Nephron progenitor cell (in vitro differentiated cells): ENCODE results near the gene DIP2C.

Experiments
- DNase-seq: peaks from one replicate; pipeline ENCODE4 v3.0.0; 2021
- H3K27ac Mint-ChIP-seq: 2 replicates; pipeline ENCODE4 v1.8.0; 2021; ENCODE audit warnings: mild to moderate bottlenecking, moderate library complexity, mixed read lengths
- H3K27me3 Mint-ChIP-seq: 2 replicates; pipeline ENCODE4 v1.8.0; 2021; ENCODE audit warnings: mild to moderate bottlenecking, low read depth, mixed read lengths; ENCODE audit not compliant: poor library complexity
- H3K36me3 Mint-ChIP-seq: 2 replicates; pipeline ENCODE4 v1.8.0; 2021; ENCODE audit warnings: low read depth, mixed read lengths
- H3K4me1 Mint-ChIP-seq: 2 replicates; pipeline ENCODE4 v1.8.0; 2021; ENCODE audit warnings: mixed read lengths
- H3K4me3 Mint-ChIP-seq: 2 replicates; pipeline ENCODE4 v1.8.0; 2021; ENCODE audit warnings: mild to moderate bottlenecking, moderate library complexity, mixed read lengths
- H3K9me3 Mint-ChIP-seq: 2 replicates; pipeline ENCODE4 v1.8.0; 2021; ENCODE audit warnings: mild to moderate bottlenecking, moderate library complexity, mixed read lengths
- TF ChIP-seq, protein P1 (sequence below): fragments of 200-600 bp; sonication (generic); IDR thresholded peaks from 2 replicates; pipeline ENCODE4 v1.5.0; 2021; ENCODE audit warnings: antibody characterized with exemption

DIP2C gene

DNA sequence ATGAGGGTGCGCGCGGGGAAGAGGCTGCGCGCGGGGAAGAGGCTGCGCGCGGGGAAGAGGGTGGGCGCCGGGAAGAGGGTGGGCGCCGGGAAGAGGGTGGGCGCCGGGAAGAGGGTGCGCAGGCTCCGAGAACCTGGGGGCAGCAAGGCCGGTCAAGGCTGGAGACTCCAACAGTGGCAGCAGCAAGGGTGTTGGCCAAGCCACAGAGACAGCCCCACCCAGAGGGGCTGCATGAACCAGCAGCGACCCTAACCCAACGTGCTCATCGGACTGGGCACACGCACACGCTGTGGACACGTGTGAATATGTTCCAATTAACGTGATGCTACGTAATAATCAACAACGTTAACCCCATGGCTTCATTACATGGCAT, 48.8 kb downstream of the DIP2C start:
- no peak overlapping the region for H3K4me3 Mint-ChIP-seq

DNA sequence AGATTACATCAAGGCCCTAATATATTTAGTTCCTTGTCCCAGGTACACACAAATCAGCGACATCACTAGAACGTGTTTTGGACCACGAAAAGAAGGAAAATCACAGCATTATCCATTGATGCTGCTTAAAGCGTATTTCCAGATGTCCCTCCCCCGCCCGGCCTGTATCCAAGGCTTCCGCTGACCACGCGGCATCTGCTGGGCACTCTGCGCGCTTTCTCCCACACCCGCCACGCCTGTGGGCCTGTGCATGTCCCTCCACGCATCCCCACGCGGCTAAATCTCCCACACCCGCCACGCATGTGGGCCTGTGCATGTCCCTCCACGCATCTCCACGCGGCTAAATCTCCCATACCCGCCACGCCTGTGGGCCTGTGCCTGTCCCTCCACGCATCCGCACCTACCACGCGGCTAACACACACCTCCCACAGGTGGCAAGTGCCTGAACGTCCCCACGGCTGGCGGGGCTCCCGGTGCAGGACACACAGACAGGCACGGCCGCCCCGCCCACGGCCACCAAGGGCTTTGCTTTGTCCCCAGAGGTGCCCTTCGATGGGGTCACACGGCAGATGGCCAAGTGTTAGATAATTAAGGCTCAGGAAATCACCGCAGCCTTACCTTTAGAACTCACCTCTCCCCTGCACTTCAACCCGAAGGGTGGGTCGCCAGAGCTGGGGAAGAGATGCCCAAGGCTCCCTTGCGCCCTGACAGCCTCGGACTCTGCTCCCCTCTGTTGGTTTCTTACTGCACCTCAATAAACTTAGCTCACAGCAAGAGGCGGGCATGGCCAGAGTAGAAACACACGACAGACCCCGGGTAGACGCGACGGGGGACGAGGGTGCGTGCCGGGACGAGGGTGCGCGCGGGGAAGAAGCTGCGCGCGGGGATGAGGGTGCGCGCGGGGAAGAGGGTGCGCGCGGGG, 49.5 kb downstream of the DIP2C start:
- H3K4me3 Mint-ChIP-seq, result no peak overlapping the region
- no peak for DNase-seq
- peaks cover 12% of the 10 kb centered on the region for H3K9me3 Mint-ChIP-seq
- H3K27me3 Mint-ChIP-seq, result no peaks in the 10 kb centered on the region
- peaks cover 25% of the 10 kb centered on the region for H3K36me3 Mint-ChIP-seq
- peaks cover 33% of the 10 kb centered on the region for H3K4me1 Mint-ChIP-seq
- TF ChIP-seq, protein P1, sequence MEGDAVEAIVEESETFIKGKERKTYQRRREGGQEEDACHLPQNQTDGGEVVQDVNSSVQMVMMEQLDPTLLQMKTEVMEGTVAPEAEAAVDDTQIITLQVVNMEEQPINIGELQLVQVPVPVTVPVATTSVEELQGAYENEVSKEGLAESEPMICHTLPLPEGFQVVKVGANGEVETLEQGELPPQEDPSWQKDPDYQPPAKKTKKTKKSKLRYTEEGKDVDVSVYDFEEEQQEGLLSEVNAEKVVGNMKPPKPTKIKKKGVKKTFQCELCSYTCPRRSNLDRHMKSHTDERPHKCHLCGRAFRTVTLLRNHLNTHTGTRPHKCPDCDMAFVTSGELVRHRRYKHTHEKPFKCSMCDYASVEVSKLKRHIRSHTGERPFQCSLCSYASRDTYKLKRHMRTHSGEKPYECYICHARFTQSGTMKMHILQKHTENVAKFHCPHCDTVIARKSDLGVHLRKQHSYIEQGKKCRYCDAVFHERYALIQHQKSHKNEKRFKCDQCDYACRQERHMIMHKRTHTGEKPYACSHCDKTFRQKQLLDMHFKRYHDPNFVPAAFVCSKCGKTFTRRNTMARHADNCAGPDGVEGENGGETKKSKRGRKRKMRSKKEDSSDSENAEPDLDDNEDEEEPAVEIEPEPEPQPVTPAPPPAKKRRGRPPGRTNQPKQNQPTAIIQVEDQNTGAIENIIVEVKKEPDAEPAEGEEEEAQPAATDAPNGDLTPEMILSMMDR, result no peak
- H3K27ac Mint-ChIP-seq, result no peak overlapping the region

More for the DNA sequence above, 48.8 kb downstream of the DIP2C start:
- TF ChIP-seq, protein P1, result no peak
- peaks cover 18% of the 10 kb centered on the region for H3K9me3 Mint-ChIP-seq
- DNase-seq, result no peak
- H3K36me3 Mint-ChIP-seq, result peaks cover 31% of the 10 kb centered on the region
- peaks cover 32% of the 10 kb centered on the region for H3K4me1 Mint-ChIP-seq
- no peaks in the 10 kb centered on the region for H3K27me3 Mint-ChIP-seq
- H3K27ac Mint-ChIP-seq, result no peak overlapping the region

DNA sequence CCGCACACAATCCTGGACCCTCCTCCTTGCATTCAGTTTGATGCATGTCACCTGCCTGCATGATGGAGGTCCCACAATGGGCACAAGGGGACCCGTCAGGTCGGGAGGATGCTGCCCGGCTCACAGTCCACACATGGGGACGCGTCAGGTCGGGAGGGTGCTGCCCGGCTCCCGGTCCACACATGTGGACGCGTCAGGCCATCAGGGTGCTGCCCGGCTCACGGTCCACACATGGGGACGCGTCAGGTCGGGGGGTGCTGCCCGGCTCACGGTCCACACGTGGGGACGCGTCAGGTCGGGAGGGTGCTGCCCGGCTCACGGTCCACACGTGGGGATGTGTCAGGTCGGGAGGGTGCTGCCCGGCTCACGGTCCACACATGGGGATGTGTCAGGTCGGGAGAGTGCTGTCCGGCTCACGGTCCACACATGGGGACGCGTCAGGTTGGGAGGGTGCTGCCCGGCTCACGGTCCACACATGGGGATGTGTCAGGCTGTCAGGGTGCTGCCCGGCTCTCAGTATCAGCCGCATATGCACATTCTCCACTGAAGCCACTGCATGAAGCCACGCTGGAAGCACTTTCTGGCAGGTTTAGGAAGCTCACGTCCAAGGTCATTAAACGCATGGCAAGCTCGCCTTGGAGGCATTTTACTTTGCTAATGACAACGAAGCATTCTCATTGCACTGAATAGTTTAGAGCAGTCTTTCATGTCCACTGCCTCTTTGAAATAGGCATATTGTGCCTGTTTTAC, 50.3 kb downstream of the DIP2C start:
- TF ChIP-seq, protein P1, result no peak
- no peaks in the 10 kb centered on the region for H3K27me3 Mint-ChIP-seq
- peaks cover 42% of the 10 kb centered on the region for H3K4me1 Mint-ChIP-seq

DNA sequence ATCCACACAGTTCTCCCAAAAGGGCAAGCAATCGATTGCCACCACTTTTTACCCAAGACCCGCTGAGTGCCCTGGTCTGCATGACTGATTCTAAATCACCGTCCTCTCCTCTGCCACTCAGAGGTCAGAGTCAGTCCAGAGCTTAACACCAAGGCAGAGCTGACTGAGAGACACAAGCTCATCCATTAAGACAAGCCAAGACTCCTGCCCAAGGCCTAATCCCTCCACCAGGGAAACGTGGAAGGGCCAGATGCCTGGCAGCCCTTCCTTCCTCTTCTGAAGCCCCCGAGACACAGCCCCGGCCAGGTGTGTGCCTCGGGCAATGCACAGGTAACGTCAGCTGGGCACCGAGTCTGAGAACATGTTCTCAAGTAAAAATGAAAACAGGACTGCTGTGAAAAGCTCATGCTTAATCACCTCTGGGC, 51.7 kb downstream of the DIP2C start:
- peaks cover 9% of the 10 kb centered on the region for H3K9me3 Mint-ChIP-seq
- DNase-seq, result no peak
- no peaks in the 10 kb centered on the region for H3K27me3 Mint-ChIP-seq
- peaks cover 47% of the 10 kb centered on the region for H3K4me1 Mint-ChIP-seq
- peak overlapping the region; percentile 65 for H3K27ac Mint-ChIP-seq
- peak overlapping the region; percentile 47 for H3K4me3 Mint-ChIP-seq
- TF ChIP-seq, protein P1, result no peak
- peaks cover 16% of the 10 kb centered on the region for H3K36me3 Mint-ChIP-seq

More for the DNA sequence above, 50.3 kb downstream of the DIP2C start:
- H3K36me3 Mint-ChIP-seq, result peaks cover 17% of the 10 kb centered on the region
- no peak overlapping the region for H3K27ac Mint-ChIP-seq
- no peak overlapping the region for H3K4me3 Mint-ChIP-seq
- no peak for DNase-seq
- peaks cover 4% of the 10 kb centered on the region for H3K9me3 Mint-ChIP-seq

DNA sequence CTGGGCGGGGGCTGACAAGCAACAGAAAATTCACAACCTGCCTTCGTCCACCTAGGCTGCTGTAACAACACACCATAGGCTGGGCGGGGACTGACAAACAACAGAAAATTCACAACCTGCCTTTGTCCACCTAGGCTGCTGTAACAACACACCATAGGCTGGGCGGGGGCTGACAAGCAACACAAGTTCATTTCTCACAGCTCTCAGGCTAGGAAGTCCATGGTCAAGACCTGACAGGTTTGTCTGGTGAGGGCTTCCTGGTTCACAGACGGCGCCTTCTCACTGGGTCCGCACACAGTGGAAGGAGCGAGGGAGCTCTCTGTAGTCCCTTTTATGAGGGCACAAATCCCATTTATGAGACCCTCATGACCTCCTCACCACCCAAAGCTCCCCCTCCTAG, 52.2 kb downstream of the DIP2C start:
- Mint-ChIP-seq H3K9me3 (peaks cover 9% of the 10 kb centered on the region), H3K27ac (peak overlapping the region; percentile 65), H3K4me1 (peaks cover 42% of the 10 kb centered on the region), H3K4me3 (no peak overlapping the region), H3K36me3 (peaks cover 12% of the 10 kb centered on the region), H3K27me3 (no peaks in the 10 kb centered on the region)
- DNase-seq, result no peak
- TF ChIP-seq, protein P1, result no peak
